Panc1 (cell line): ENCODE data around the gene DDX49. TPM values are rescaled to one million over a fixed set of nuclear protein-coding genes. Genes with fewer than 3 reads are reported as not detected.

Source experiments
- ATAC-seq: fragments of 200-7000 bp; cut with Tn5 transposase; 2 replicates; pipeline ENCODE4 v1.9.1; 2020; ENCODE audit warnings: mild to moderate bottlenecking, moderate library complexity
- BruUV-seq: library from RNA; stranded (reverse); fragments of 400-500 nt; replicated peaks from 2 replicates; lab custom pipeline; 2021; lab: Mats Ljungman, UMichigan
- CTCF ChIA-PET: fragments of 300-600 bp; sonication (Branson Sonifier 250); formaldehyde crosslinking; loops from one replicate; lab custom pipeline; 2022; ENCODE audit warnings: antibody characterized with exemption; lab: Charles Lee
- POLR2A ChIA-PET: fragments of 300-600 bp; sonication (Branson Sonifier 250); formaldehyde crosslinking; loops from one replicate; lab custom pipeline; 2022; ENCODE audit warnings: antibody characterized with exemption; lab: Charles Lee
- DNase-seq: peaks from one replicate; pipeline ENCODE4 v3.0.0-alpha.2; 2010; ENCODE audit warnings: low read depth, low spot score
- H3K27ac ChIP-seq: 2 replicates; pipeline ENCODE4 v1.5.1; 2011; ENCODE audit warnings: mild to moderate bottlenecking, low read length, inconsistent platforms
- H3K27me3 ChIP-seq: fragments of 200-500 bp; sonication (Bioruptor generic); 2 replicates; pipeline ENCODE4 v1.6.0; 2014; ENCODE audit warnings: low read length, inconsistent platforms; ENCODE audit not compliant: control insufficient read depth, insufficient read depth
- H3K36me3 ChIP-seq: fragments of 200-500 bp; sonication (Bioruptor generic); 2 replicates; pipeline ENCODE4 v1.5.1; 2014; ENCODE audit warnings: inconsistent platforms, mild to moderate bottlenecking, low read length, moderate library complexity; ENCODE audit not compliant: control insufficient read depth, insufficient read depth
- H3K4me1 ChIP-seq: 2 replicates; pipeline ENCODE4 v1.5.1; 2011; ENCODE audit warnings: inconsistent platforms, mild to moderate bottlenecking, low read length, moderate library complexity; ENCODE audit not compliant: control insufficient read depth, insufficient read depth
- H3K4me3 ChIP-seq, 2 experiments: 2 replicates each; pipeline ENCODE4 v1.5.1; 2011 to 2012; ENCODE audit warnings: low read depth in 2 of 2, low read length in 2 of 2, mild to moderate bottlenecking in 2 of 2, inconsistent platforms in 1 of 2, moderate library complexity in 1 of 2
- H3K9me3 ChIP-seq: fragments of 200-500 bp; sonication (Bioruptor generic); 2 replicates; pipeline ENCODE4 v1.5.1; 2014; ENCODE audit warnings: low read depth, mild to moderate bottlenecking, inconsistent platforms, low read length, moderate library complexity; ENCODE audit not compliant: control insufficient read depth, insufficient read depth
- POLR2AphosphoS5 ChIP-seq: IDR thresholded peaks from 2 replicates; pipeline ENCODE4 v1.6.1; 2012; ENCODE audit warnings: mild to moderate bottlenecking, low read depth, low read length, moderate library complexity
- SIN3A ChIP-seq: IDR thresholded peaks from 2 replicates; pipeline ENCODE4 v1.6.1; 2012; ENCODE audit warnings: low read depth, mild to moderate bottlenecking, low read length, moderate library complexity, borderline replicate concordance; ENCODE audit not compliant: insufficient read depth
- TCF7L2 ChIP-seq: IDR thresholded peaks from 2 replicates; pipeline ENCODE4 v1.6.1; 2011; ENCODE audit warnings: mild to moderate bottlenecking, low read depth, low read length, inconsistent platforms
- in situ Hi-C: cut with HindIII; loops from 2 replicates; pipeline ENCODE4 v1.10.0; 2016; ENCODE audit warnings: low sequenced_read_pairs, low pct_unique_long_range_greater_than_20kb
- intact Hi-C: fragments of 100-400 bp; cut with micrococcal nuclease; formaldehyde crosslinking; loops from one replicate; pipeline ENCODE4 v1.10.0; 2022; ENCODE audit not compliant: unreplicated experiment
- total RNA-seq: library from RNA; stranded (reverse); gene quantifications from one replicate; pipeline ENCODE4 v1.2.1, GENCODE V29; 2021; ENCODE audit not compliant: unreplicated experiment
- TF ChIP-seq, protein P1 (sequence below), 2 experiments: IDR thresholded peaks; 2 replicates each; pipeline ENCODE4 v1.6.1; 2011 to 2012; ENCODE audit warnings: low read depth in 2 of 2, control low read depth in 1 of 2, low read length in 1 of 2, mild to moderate bottlenecking in 1 of 2, moderate library complexity in 1 of 2; ENCODE audit not compliant: insufficient read depth in 1 of 2
- TF ChIP-seq, protein P2 (sequence below): fragments of 450-650 bp; IDR thresholded peaks from 2 replicates; pipeline ENCODE4 v1.5.1; 2017; ENCODE audit warnings: mild to moderate bottlenecking

The DDX49 gene
- total RNA-seq, 1 experiment from 2014 or later, result 41.5 TPM

DNA sequence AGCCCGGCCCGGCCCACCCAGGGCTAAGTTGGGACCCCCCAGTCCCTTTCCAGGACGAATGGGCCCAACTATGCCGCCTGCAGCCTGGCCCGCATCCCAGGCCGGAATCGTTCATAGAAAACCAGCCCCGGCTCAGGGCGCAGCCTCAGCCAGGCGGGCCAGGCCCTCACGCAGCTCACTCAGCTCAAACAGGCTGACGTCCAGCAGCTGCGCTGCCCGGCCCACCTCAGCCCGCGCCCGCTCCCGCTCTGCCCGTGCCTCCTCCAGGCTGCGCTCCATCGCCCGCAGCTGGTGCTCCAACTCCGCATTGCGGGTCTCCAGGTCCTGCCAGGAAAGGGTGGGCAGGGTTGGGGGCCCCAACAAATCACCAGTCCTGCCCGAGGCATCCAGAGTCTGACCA, 9.8 kb downstream of the DDX49 start:
- H3K4me3 ChIP-seq, result no peak overlapping the region
- ChIA-PET POLR2A (no interaction called here), CTCF (no interaction called here)
- ATAC-seq (no peak), DNase-seq (no peak)
- H3K36me3 ChIP-seq, result no peaks in the 10 kb centered on the region
- intact Hi-C loops (no loop called here), in situ Hi-C loops (no loop called here)
- BruUV-seq, result no TSS peak
- no peaks in the 10 kb centered on the region for H3K27me3 ChIP-seq
- no peak overlapping the region for H3K27ac ChIP-seq
- H3K9me3 ChIP-seq, result no peaks in the 10 kb centered on the region
- TF ChIP-seq, protein P1, sequence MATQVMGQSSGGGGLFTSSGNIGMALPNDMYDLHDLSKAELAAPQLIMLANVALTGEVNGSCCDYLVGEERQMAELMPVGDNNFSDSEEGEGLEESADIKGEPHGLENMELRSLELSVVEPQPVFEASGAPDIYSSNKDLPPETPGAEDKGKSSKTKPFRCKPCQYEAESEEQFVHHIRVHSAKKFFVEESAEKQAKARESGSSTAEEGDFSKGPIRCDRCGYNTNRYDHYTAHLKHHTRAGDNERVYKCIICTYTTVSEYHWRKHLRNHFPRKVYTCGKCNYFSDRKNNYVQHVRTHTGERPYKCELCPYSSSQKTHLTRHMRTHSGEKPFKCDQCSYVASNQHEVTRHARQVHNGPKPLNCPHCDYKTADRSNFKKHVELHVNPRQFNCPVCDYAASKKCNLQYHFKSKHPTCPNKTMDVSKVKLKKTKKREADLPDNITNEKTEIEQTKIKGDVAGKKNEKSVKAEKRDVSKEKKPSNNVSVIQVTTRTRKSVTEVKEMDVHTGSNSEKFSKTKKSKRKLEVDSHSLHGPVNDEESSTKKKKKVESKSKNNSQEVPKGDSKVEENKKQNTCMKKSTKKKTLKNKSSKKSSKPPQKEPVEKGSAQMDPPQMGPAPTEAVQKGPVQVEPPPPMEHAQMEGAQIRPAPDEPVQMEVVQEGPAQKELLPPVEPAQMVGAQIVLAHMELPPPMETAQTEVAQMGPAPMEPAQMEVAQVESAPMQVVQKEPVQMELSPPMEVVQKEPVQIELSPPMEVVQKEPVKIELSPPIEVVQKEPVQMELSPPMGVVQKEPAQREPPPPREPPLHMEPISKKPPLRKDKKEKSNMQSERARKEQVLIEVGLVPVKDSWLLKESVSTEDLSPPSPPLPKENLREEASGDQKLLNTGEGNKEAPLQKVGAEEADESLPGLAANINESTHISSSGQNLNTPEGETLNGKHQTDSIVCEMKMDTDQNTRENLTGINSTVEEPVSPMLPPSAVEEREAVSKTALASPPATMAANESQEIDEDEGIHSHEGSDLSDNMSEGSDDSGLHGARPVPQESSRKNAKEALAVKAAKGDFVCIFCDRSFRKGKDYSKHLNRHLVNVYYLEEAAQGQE (IDR thresholded peaks at IDR 0.05; ENCODE audit: insufficient read depth in 1 of 2, low read depth in 2 of 2, low read length in 1 of 2), result no peak
- TF ChIP-seq, protein P2, sequence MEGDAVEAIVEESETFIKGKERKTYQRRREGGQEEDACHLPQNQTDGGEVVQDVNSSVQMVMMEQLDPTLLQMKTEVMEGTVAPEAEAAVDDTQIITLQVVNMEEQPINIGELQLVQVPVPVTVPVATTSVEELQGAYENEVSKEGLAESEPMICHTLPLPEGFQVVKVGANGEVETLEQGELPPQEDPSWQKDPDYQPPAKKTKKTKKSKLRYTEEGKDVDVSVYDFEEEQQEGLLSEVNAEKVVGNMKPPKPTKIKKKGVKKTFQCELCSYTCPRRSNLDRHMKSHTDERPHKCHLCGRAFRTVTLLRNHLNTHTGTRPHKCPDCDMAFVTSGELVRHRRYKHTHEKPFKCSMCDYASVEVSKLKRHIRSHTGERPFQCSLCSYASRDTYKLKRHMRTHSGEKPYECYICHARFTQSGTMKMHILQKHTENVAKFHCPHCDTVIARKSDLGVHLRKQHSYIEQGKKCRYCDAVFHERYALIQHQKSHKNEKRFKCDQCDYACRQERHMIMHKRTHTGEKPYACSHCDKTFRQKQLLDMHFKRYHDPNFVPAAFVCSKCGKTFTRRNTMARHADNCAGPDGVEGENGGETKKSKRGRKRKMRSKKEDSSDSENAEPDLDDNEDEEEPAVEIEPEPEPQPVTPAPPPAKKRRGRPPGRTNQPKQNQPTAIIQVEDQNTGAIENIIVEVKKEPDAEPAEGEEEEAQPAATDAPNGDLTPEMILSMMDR, result no peak
- TF ChIP-seq TCF7L2 (no peak), SIN3A (no peak), POLR2AphosphoS5 (no peak)
- H3K4me1 ChIP-seq, result no peaks in the 10 kb centered on the region

DNA sequence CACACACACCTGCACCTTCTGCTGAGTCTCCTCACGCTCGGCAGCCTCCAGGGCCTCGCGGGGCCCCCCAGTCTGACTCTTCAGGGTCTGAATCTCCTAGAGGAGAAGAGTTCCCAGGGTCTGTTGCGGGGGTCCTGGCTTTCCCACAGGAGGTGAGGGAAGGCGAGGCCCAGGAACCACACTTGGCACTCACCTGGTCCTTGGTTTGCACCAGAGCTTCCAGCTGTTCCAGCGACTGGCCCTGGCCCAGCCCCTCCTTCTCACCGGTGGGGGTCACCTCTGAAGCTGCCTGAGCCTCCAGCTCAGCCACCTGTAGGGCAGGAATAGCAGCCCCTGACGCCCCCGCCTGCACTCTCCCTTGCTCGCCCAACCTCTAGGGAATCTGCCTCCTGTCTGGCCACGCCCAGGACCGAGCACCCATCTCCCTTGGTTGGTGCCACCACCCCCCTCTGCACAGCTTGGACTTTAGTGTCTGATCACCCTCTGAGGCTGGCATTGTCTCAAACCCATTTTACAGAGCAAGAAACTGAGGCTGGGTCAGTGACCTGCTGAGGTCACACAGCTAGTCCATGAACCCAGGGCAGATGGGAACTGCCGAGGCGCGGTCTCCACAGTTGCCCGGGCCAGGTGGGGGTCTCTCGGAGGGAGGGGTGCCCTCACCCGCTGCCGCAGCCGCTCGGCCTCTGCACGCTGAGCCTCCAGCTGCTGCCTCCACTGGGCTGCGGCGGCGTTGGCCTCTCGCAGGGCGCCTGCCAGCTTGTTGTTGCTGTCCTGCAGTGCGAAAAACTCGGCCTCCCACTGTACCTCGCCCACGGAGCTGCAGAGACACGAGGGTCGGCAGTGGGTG, 12.0 kb downstream of the DDX49 start:
- DNase-seq (no peak), ATAC-seq (0 out of 2 replicates have a peak, but pooled peaks have one; percentile 15)
- no peaks in the 10 kb centered on the region for H3K9me3 ChIP-seq
- BruUV-seq, result no TSS peak
- ChIA-PET POLR2A (no interaction called here), CTCF (no interaction called here)
- H3K4me3 ChIP-seq, result no peak overlapping the region
- TF ChIP-seq, protein P1 (IDR thresholded peaks at IDR 0.05; ENCODE audit: insufficient read depth in 1 of 2, low read depth in 2 of 2, low read length in 1 of 2), result no peak
- TF ChIP-seq, protein P2, result no peak
- TF ChIP-seq POLR2AphosphoS5 (no peak), TCF7L2 (no peak), SIN3A (no peak)
- no peaks in the 10 kb centered on the region for H3K4me1 ChIP-seq
- intact Hi-C loops (loop anchor here (10.0 kb wide), 1 partner anchor 53 kb away; no protein-coding TSS in a partner anchor), in situ Hi-C loops (no loop called here)
- no peaks in the 10 kb centered on the region for H3K27me3 ChIP-seq
- no peak overlapping the region for H3K27ac ChIP-seq
- no peaks in the 10 kb centered on the region for H3K36me3 ChIP-seq
